ENCODE results near the gene VWA8. TPM values are rescaled to one million over a fixed set of nuclear protein-coding genes. Genes with fewer than 3 reads are reported as not detected.

Gene VWA8
- total RNA-seq = 10 to 100 TPM; 14.9 to 17.4 TPM

DNA sequence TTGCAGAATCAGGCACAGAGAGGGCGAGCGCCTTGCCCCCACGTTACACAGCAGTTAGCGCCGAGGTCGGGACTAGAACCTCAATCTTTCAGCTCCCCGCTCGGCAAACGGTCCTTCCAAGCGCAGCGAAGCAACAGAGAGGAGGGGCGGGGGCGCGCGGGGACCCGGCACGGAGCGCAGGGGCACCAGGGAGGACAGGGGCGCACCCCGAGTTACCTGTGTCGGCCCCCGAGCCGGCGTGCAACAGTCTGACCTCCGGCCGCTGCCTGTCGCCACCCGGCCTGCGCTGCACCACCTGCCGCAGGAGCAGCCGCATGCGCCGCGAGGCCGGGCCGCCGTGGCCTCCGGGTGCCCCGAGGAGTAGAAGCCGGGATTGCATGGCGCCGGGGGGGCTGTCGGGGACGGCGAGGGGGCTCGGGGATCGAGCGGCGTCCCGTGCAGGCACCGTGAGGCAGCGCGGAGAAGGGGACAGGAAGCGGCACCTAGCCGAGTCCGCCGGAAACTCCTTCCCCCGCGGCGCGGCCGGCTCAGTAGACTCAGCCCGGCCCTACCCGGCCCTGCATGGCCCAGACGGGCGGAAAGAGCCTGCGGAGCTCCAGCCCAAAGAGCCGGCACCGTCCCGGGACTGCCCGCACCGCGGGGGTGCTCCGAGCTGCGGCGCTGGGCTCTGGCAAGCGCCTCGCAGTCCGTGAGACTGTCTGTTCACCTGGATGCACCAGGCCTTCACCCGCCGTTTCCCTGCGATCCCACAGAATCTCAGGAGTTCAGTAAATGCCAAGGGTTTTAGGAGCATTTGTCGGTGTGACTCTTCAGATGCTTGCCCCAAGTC is at the start of gene VWA8:
TSS of gene VWA8 (minus strand) at position 473 of the 829 bp plus-strand sequence. CDS start at position 379, 94 bp downstream.
- peak within 1 kb of the TSS; percentile 87 for H3K4me3 Mint-ChIP-seq
- CTCF ChIA-PET = interaction anchor here (0.6 to 1.4 kb wide), 4 partner anchors 11 to 68 kb away, joined by 3 to 5 read pairs (median 3); no protein-coding TSS in a partner anchor
- peaks cover 3% of the 10 kb centered on the region for H3K36me3 Mint-ChIP-seq
- H3K27me3 Mint-ChIP-seq = no peaks in the 10 kb centered on the region
- ATAC-seq (peak; percentile 99), DNase-seq (peak; percentile 88)
- peak within 1 kb of the TSS; percentile 90 for H3K27ac Mint-ChIP-seq
- H3K9me3 Mint-ChIP-seq (ENCODE audit: low read depth) = no peaks in the 10 kb centered on the region
- peaks cover 39% of the 10 kb centered on the region for H3K4me1 Mint-ChIP-seq

DNA sequence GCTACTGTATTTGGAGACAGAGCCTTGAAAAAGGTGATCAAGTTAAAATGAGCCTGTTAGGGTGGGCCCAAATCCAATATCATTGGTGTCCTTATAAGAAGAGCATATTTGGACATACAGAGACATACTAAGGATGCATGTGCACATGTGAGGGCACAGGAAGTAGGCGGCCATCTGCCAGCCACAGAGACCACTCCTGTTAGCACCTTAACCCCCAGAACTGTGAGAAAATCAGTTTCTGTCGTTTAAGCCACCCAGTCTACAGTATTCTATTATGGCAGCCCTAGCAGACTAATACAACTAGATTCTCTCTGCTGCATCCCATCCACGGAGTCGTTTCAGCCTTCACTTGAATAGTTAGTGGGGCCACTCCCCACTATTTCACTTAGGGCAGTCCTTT is 48.1 kb upstream of the VWA8 start:
- ATAC-seq = no peak
- Mint-ChIP-seq H3K4me3 (no peak overlapping the region), H3K27ac (no peak overlapping the region), H3K9me3 (ENCODE audit: low read depth) (no peaks in the 10 kb centered on the region), H3K4me1 (peaks cover 8% of the 10 kb centered on the region), H3K36me3 (no peaks in the 10 kb centered on the region), H3K27me3 (no peaks in the 10 kb centered on the region)
- no peak for DNase-seq
- CTCF ChIA-PET = no interaction called here

DNA sequence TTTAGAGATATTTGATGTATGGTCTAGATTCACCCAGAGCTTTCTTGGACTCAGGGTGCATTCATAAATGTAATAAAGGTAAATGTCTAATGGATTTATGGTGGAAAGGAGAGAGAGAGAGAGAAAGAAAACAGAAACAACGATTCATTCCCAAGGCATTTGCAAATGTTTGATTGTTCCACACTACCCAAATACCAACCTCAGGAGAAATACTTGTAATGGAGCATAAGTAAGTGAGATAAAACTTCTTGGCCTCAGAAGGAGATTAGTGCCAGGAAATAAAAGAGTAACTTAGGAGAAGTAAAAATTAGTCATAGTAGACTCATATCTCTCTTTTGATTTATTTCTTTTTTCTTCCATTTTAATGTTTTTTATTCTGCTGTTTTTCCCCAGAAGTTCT is 46.9 kb upstream of the VWA8 start:
- CTCF ChIA-PET = no interaction called here
- Mint-ChIP-seq H3K9me3 (ENCODE audit: low read depth) (no peaks in the 10 kb centered on the region), H3K4me1 (peaks cover 8% of the 10 kb centered on the region), H3K36me3 (no peaks in the 10 kb centered on the region), H3K4me3 (no peak overlapping the region), H3K27me3 (no peaks in the 10 kb centered on the region), H3K27ac (no peak overlapping the region)
- DNase-seq = no peak
- ATAC-seq = no peak

DNA sequence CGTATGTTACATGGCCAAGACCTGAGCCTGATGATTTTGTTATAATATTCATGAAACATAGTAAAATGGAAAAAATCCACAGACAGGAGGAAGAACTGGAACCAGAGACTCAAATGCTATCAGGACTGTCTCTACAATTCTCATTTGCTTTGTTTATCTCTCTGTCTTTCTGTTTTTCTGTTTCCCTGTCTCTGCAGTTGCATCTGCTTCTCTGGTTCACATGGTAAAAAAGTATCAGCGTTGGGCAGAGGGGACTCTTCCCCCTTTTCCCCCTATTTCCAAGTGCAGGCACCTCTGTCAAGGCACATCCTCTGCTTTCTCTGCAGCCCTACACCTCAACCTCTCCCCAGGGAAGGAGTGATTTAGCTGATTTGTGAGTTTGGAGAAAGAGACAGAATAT is 41.2 kb upstream of the VWA8 start:
- H3K4me3 Mint-ChIP-seq = no peak overlapping the region
- H3K36me3 Mint-ChIP-seq = no peaks in the 10 kb centered on the region
- ATAC-seq (no peak), DNase-seq (no peak)
- H3K4me1 Mint-ChIP-seq = no peaks in the 10 kb centered on the region
- CTCF ChIA-PET = no interaction called here
- no peak overlapping the region for H3K27ac Mint-ChIP-seq
- H3K27me3 Mint-ChIP-seq = peaks cover 15% of the 10 kb centered on the region
- H3K9me3 Mint-ChIP-seq (ENCODE audit: low read depth) = peaks cover 2% of the 10 kb centered on the region

DNA sequence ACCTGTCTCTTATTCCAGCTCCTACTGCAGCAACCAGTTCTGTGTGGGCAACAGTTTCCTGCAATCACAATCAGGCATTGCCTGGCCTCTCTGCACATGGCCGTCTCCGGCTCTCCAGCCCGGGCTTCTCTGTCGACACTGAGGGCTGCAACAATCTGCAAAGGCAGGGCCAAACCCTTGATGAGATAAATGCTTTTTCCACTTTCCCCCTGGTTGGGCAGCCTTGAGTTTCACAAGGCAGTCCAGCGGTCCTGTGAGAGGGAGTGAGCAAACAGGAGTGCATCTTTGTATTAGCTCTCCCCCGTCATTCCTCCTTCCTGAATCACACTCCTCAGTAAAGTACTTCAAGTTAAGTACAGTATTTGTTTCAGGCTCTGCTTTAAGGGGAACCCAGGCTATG is 40.7 kb upstream of the VWA8 start:
- Mint-ChIP-seq H3K27ac (no peak overlapping the region), H3K4me1 (no peaks in the 10 kb centered on the region), H3K4me3 (no peak overlapping the region), H3K36me3 (no peaks in the 10 kb centered on the region), H3K9me3 (ENCODE audit: low read depth) (peaks cover 2% of the 10 kb centered on the region), H3K27me3 (peaks cover 15% of the 10 kb centered on the region)
- no peak for ATAC-seq
- CTCF ChIA-PET = no interaction called here
- no peak for DNase-seq

DNA sequence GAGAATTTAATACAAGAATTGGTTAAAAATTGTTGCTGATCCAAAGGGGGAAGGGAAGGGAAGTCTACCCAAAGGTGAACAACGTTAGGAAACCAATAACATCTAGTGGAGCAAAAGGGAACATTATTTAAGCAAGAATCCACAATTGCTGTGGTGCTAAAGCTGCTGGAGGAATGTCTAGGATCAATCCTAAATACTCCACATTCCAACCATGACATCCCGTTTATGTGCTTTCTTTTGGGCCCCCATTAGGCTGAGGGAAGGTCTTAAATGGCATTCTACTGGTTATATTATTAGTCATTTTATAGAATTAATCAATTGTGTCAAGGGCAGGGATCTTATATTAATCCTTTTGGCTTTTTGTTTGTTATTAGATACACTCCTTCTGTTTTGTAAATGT is 39.9 kb upstream of the VWA8 start:
- Mint-ChIP-seq H3K4me3 (no peak overlapping the region), H3K36me3 (no peaks in the 10 kb centered on the region), H3K4me1 (peaks cover 5% of the 10 kb centered on the region), H3K9me3 (ENCODE audit: low read depth) (peaks cover 2% of the 10 kb centered on the region), H3K27me3 (peaks cover 15% of the 10 kb centered on the region), H3K27ac (no peak overlapping the region)
- no peak for DNase-seq
- CTCF ChIA-PET = no interaction called here
- no peak for ATAC-seq

DNA sequence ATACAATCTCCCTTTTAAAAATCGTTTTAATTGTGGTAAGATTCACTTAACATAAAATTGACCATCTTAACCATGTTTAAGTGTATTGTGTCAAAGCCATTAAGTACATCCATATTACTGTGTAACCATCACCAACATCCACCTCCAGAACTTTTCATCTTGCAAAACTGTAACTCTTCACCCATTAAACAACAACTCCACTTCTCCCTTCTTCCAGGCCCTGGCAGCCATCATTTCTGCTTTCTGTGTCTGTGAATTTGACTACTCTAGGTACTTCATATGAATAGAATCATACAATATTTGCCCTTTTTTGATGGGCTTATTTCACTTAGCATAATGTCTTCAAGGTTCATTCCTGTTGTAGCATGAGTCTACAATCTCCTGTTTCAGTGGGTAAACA is 36.5 kb upstream of the VWA8 start:
- no peaks in the 10 kb centered on the region for H3K36me3 Mint-ChIP-seq

DNA sequence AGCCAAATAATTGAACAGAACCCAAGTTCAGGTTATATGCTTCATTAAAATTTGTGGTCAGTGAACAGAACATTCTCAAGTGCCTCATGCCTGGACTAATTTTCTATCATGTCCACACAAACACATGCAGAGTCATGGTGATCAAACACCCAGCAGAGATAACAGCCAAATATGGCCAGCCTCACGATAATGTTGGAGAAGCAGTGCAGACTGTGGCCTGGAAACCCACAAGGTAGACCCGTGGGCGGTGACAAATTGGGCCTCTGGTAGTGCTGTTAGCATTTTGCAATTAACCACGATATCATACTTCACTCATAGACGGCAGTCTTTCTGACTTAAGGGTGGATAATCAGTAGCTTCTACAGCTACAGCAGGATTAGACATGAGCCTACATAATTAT is 35.0 kb upstream of the VWA8 start:
- Mint-ChIP-seq H3K4me3 (no peak overlapping the region), H3K27ac (no peak overlapping the region), H3K27me3 (peaks cover 10% of the 10 kb centered on the region), H3K4me1 (peaks cover 8% of the 10 kb centered on the region), H3K9me3 (ENCODE audit: low read depth) (peaks cover 2% of the 10 kb centered on the region), H3K36me3 (no peaks in the 10 kb centered on the region)
- DNase-seq = peak; percentile 60
- peak; percentile 53 for ATAC-seq
- CTCF ChIA-PET = no interaction called here

More for the DNA sequence above, 36.5 kb upstream of the VWA8 start:
- Mint-ChIP-seq H3K4me3 (no peak overlapping the region), H3K27ac (no peak overlapping the region), H3K27me3 (peaks cover 15% of the 10 kb centered on the region), H3K4me1 (peaks cover 8% of the 10 kb centered on the region), H3K9me3 (ENCODE audit: low read depth) (peaks cover 2% of the 10 kb centered on the region)
- CTCF ChIA-PET = no interaction called here
- no peak for ATAC-seq
- no peak for DNase-seq

DNA sequence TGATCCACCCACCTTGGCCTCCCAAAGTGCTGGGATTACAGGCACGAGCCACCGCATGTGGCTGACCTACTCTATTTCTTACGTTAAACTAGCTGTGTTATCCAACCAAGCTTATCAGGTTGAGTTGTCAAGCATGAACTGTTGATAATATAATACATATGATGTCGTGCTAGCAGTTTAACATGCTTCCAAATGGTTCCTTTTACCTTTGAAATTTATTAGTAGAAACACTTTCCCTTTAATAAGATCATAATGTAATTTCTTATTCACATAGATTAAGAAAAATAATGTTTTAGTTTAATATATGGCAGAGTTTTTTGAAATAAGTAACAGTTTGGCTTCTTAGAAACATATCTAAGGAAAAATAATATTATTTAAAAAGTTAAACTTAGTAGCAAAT is 34.4 kb upstream of the VWA8 start:
- no peak for ATAC-seq
- DNase-seq = no peak
- Mint-ChIP-seq H3K9me3 (ENCODE audit: low read depth) (peaks cover 2% of the 10 kb centered on the region), H3K4me3 (no peak overlapping the region), H3K27me3 (peaks cover 10% of the 10 kb centered on the region), H3K36me3 (no peaks in the 10 kb centered on the region), H3K27ac (no peak overlapping the region), H3K4me1 (peaks cover 8% of the 10 kb centered on the region)
- CTCF ChIA-PET = no interaction called here

DNA sequence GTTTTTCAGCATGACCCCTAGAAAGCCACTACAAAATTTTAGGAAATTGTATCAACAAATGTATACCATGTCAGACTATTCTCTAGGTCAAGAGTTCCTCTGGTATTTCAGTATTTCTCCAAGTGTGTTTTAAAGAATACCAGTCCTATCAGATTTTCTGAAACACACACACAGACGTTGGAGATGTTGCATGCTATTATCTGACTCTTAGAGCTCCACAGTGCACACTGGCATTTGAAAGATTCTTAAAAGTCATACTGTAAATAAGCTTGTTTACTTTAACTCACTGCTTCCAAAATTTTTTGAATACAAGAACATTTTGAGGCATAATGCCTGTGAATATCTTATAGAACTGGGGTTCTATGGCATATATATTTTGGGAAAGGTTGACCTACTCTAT is 33.8 kb upstream of the VWA8 start:
- H3K36me3 Mint-ChIP-seq = no peaks in the 10 kb centered on the region
- H3K9me3 Mint-ChIP-seq (ENCODE audit: low read depth) = peaks cover 2% of the 10 kb centered on the region
- ATAC-seq = no peak
- peaks cover 10% of the 10 kb centered on the region for H3K27me3 Mint-ChIP-seq
- CTCF ChIA-PET = no interaction called here
- no peak overlapping the region for H3K27ac Mint-ChIP-seq
- H3K4me1 Mint-ChIP-seq = peaks cover 8% of the 10 kb centered on the region
- DNase-seq = no peak
- no peak overlapping the region for H3K4me3 Mint-ChIP-seq

DNA sequence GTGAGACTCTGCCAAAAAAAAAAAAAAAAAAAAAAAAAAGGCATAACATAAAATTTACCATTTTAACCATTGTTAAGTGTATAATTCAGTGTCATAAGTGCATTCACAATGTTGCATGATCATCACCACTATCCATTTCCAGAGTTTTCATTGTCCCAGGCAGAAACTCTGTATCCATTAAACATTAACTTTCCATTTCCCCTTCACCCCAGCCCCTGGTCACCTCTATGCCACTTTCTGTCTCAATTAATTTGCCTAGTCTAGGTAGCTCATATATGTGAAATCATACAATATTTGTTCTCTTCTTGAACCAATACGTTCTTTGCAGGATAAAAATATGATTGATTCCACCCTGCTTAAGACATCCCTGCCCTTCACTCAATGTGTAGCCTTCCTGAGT is 31.0 kb upstream of the VWA8 start:
- ATAC-seq = no peak
- no peak for DNase-seq
- Mint-ChIP-seq H3K4me3 (no peak overlapping the region), H3K36me3 (no peaks in the 10 kb centered on the region), H3K27ac (no peak overlapping the region), H3K9me3 (ENCODE audit: low read depth) (no peaks in the 10 kb centered on the region), H3K4me1 (peaks cover 8% of the 10 kb centered on the region), H3K27me3 (peaks cover 6% of the 10 kb centered on the region)
- CTCF ChIA-PET = no interaction called here

DNA sequence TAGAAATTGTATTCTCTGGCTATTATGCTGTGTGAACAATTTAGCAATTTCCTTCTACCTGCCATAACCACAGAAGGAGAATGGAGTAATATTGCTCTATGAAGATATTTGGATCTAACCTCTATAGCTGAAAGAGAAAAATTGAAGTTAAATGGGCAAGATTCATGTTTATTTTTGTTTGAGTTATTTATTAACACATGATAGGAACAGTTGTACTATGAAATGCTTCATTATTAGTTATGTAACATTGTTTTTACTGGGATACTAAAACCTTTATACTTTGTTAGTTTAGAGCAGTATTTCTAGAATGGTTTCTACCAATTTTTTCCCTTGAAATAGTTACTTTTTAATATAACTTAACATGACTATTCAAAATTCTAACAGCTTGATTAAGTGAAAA is 27.3 kb upstream of the VWA8 start:
- DNase-seq = no peak
- Mint-ChIP-seq H3K36me3 (no peaks in the 10 kb centered on the region), H3K27ac (no peak overlapping the region), H3K27me3 (peaks cover 15% of the 10 kb centered on the region), H3K4me3 (no peak overlapping the region), H3K4me1 (no peaks in the 10 kb centered on the region), H3K9me3 (ENCODE audit: low read depth) (no peaks in the 10 kb centered on the region)
- CTCF ChIA-PET = no interaction called here
- no peak for ATAC-seq

DNA sequence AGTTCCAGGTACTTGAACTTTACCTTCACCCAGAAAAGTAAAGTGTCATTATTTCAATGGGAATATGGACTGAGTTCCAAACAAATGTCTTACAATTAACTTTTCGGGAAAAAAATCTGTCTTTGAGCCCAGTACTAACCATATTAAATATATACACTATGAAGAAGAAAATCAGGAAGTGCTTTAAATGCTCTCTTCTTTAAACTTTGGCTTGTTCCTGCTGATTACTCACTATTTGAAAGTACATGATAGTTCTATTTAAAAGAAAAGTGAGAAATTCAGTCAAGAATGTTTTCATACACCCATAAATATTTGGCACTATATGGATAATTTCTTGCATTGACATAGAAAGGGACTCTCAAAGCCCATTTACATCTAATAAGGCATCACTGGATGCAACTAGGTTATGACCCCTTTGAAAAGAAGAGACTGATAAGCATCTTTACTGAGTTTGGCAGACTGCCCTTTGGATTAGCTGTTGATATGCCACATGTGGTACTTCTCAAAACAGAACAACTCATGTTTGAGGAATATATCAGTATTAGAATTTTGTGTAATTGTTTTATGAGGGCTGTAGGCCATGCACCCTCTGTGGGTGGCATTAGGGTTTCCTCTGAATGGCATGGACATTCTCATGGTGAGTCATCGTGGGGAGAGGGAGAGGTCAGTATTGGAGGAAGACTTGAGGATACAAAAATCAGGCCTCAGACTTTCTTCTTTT is 25.0 kb upstream of the VWA8 start:
- DNase-seq (no peak), ATAC-seq (no peak)
- H3K4me3 Mint-ChIP-seq = no peak overlapping the region
- no peaks in the 10 kb centered on the region for H3K4me1 Mint-ChIP-seq
- no peak overlapping the region for H3K27ac Mint-ChIP-seq
- no peaks in the 10 kb centered on the region for H3K36me3 Mint-ChIP-seq
- H3K9me3 Mint-ChIP-seq (ENCODE audit: low read depth) = no peaks in the 10 kb centered on the region
- CTCF ChIA-PET = no interaction called here
- H3K27me3 Mint-ChIP-seq = peaks cover 23% of the 10 kb centered on the region

Measured in activated CD8-positive, alpha-beta memory T cell treated with anti-CD3 and anti-CD28 coated beads, Interleukin-2, amount 10 ng/mL, durations not matched to agents 7 days and 5 days (primary cell).